ENCODE measurements around the gene VDR.

- TF ChIP-seq CTCF (optimal IDR thresholded peaks at IDR 0.05 in 1 of 3, IDR thresholded peaks at IDR 0.05 in 1 of 3, conservative IDR thresholded peaks at IDR 0.05 in 1 of 3; ENCODE audit: extremely low read depth in 1 of 3, insufficient read depth in 2 of 3, low read length in 3 of 3) (no peak), EZH2 (IDR thresholded peaks at IDR 0.05; ENCODE audit: low read length) (no peak)
These were observed 1.6 kb downstream of the VDR start for GRCh38 chr12:47903151-47903611.
